Hematopoietic multipotent progenitor cell (in vitro differentiated cells): ENCODE results near the gene BANF1. TPM values are rescaled to one million over a fixed set of nuclear protein-coding genes. Genes with fewer than 3 reads are reported as not detected.

Source experiments
- DNase-seq, 3 donors: peaks; one replicate each; pipeline ENCODE4 v3.0.0-alpha.2; 2011 to 2015; ENCODE audit warnings: low read depth in 2 of 3, low spot score in 2 of 3
- total RNA-seq: library from RNA; depleted of rRNA; stranded (reverse); fragments of >200 nt; gene quantifications from one replicate; pipeline ENCODE4 v1.2.3, GENCODE V29; 2012

Gene BANF1
- total RNA-seq, 1 donor = 21.5 TPM

DNA sequence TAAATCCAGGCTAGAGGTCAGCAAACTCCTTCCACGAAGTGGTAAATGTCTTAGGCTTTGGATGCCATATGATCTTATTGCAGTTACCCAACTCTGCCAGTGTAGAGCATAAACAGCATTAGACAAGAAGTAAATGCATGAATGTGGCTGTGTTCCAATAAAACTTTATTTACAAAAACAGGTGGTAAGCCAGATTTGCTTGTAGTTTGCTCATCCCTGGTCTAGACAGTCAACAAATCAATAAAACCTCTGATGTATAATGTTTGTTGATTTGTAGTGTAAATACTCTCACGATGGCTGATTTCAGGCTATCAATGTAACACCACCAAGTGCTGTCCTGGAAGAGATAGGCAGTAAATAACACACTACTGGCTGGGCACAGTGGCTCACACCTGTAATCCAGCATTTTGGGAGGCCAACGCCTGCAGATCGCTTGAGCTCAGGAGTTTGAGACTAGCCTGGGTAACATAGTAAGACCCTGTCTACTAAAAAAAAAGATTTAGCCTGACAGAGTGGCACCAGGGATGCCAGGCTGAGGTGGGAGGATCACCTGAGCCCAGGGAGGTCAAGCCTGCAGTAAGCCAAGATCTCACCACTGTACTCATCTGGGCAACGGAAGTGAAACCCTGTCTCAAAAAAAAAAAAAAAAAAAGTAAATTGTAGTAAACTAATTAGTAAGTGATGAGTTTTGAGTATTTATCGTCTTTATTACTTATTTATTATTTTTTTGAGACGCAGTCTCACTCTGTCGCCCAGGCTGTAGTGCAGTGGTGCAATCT, 30.8 kb downstream of the BANF1 start:
- no peak for DNase-seq

DNA sequence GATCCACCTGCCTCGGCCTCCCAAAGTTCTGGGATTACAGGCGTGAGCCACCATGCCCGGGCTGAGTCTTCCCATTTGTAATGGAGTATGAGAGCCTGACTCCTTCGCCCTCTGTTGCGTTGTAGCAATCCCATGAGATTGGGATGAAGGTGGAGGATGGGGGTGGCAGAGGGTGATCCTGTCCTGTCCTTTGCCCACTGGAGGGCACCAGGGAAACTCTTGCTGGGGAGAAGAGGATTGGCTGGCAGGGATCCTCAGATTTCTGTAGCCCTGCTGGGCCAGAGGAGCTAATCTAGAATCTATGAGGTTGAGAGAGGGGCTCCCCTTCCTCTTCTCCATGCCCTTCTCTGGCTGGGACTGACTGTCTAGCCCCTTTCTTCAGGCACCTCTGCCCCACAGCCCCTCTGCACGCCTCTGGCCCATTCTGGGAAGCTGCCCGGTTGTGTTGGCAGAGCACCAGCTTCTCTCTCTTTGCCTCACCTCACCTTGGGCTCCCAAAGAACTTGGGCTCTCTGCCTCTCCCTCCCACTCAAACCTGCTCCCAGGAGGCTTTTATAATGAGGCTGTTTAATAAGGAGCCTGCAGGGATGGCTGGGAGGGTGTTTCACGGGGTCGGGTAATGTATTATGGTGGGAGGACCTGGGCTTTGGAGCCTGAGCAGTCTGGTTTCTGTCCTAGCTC, 33.5 kb downstream of the BANF1 start:
- no peak for DNase-seq

DNA sequence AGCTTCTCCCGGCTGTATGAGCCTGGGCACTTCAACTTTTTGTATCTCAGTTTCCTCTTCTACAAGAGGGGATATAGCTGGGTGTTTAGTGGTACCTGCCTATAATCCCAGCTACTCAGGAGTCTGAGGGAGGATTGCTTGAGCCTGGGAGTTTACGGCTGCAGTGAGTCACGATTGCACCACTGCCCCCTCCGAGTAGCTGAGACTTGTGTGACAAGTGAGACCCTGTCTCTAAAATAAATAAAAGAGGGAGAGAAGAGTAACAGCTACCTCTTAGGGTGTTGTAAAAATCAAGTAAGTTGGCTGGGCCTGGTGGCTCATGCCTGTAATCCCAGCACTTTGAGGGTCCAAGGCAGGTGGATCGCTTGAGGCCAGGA, 34.0 kb downstream of the BANF1 start:
- no peak for DNase-seq

DNA sequence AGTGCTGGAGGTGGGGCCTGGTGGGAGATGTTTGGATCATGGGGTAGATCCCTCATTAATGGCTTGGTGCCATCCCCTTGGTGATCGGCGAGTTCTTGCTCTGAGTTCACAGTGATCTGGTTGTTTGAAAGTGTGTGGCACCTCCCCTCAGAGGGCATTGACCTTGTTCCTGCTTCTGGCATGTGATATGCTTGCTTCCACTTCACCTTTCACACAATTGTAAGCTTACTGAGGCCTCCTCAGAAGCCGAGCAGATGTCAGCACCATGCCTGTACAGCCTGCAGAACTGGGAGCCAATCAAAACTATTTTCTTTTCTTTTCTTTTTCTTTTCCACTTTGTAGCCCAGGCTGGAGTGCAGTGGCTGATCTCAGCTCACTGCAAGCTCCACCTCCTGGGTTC, 35.0 kb downstream of the BANF1 start:
- no peak for DNase-seq

DNA sequence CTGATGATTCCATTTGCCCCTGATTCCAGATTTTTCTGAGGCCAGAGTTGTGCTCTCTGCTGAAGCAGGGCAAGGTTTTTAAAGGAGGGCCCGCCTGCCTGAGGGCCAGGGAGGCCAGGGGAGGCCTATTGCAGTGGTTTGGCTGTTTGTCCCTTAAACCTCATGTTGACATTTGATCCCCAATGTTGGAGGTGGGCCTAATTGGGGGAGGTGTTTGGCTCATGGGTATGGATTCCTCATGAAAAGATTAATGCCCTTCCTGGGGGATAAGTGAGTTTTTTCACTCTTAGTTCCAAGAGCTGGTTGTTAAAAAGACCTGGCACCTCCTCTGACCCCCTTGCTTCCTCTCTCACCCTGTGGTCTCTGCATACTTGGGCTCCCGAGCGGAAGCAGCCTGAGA, 37.5 kb downstream of the BANF1 start:
- DNase-seq = no peak

DNA sequence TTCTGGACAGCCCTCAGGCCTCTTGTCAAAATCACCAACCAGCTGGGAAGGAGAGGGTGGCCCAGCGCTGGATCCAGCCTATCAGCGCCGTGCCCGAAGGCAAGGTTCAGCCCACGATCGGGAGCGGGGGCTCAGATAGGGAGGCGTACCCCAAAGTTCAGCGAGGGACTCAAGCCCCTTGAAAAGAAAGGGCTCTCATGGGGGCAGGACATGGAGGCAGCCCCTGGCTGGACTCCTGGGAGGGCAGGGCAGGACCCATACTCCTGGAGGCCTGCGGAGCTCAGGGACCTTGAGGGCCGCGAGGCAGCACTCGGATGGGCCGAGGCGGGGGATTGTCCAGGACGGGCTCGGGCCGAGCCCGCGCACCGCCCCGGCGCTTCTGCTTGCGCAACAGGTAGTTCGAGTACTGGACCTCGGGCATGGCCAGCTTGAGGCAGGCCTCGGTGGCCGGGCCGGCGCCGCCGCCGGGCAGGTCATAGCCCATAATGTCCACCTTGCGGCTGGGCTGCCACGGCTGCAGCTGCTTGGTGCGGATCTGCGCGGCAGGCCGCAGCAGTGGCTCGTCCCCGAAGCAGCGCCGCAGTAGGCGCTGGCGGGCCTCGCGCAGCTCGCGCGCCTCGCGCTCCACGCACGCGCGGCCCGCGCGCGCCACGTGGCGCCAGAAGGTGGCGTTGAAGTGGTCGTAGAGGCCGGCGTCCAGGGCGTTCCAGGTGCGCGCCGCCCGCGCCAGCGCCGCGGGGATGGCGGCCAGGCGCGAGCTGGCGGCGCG, 40.1 kb downstream of the BANF1 start:
- no peak for DNase-seq

DNA sequence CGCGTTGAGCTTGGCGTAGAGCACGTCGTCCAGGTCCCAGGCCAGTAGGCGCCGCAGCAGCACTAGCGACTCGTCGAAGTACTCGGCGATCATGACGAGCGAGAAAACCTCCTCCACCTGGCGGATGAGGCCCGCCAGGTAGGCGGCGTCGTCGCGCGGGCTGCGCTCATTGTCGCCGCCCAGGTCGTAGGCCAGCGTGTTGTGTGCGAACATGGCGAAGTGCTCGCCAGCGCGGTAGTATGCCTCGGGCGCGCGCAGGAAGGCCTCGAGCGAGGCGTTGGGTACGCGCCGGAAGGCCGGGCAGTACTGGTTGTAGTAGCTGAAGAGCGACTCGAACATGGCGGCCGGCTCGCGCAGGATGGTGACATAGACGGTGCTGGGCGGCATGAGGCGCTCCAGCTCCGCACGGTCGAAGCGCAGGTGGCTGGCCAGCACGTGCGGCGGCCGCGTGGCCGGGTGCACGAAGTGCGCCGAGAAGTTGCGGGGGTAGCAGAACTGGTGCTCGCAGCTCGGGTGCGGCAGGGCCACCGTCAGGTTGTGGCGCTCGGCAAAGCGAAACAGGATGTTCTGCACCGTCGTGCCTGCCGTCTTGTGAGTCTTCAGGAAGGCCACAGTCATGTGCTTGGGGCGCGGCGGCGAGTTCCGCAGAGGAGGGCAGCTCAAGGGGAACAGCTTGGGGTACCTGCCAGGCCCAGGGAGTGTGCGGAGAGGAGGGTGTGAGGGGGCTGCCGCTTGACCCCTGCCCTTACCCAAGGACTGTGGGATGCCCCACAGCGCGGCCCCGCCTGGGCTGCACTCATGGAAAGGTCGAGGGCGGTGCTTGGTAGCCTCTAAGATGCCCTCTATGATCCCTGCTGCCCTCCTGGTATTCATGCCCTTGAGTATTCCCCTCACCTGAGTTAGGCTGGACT, 40.9 kb downstream of the BANF1 start:
- no peak for DNase-seq

DNA sequence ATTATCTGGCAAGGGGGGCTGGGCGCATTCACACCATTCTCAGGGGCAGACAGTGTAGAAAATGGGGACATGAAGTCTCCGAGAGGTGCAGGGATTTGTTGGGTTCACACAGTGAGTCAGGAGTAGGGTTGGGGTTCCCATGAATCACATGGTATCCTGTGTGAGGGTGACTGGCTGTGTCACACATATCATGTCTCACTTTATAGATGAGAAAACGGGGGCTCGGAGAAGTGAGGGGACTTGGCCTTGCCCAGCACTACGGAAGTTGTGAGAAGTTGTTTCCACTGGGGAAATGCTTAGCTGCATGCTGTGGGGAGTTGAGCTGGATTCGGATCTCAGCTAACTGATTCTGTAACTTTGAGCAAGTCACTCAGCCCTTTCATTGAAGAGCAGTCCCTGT, 42.5 kb downstream of the BANF1 start:
- DNase-seq = no peak

DNA sequence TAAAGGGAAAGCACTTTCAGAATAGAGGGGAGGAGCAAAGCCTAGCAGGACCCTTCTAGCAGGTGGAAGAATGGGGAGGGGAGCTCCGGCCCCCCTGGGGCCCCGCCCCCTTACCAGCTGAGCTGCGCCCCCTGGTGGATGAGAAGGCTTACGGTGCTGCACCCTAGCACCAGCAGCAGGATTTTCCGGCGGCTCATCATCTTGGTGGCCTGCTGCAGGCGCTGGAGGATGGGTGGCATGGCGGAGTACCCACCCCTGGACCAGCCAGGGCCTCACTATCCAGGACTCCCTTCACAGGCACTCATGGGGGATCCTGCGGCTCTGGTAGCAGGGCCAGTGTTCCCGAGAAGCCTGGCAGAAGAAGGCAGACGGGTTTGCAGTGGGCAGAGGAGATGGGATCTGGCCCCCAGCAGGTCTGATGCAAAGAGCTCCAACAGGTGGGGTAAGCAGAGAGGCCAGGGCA, 42.9 kb downstream of the BANF1 start:
- peak; percentile 68 to 89 (median 85) for DNase-seq

DNA sequence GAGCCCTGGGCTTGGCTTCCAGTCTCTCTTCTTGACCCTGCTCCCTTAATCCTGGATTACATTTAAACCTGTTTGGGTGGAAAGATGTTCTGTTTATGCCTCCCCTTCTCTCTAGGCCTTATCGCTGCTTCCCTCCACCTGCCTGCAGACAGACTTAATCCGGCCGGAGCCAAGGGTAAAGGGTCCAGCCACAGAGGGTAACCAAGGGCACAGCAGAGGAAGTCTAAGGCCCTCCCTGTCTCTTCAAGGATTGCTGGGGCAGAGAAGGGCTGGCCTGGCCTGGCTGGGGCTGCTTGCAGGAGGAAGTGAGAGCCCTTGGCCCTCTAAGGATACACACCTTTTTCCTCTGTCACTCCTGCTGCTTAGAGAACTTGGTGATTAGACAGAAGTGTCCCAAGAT, 44.6 kb downstream of the BANF1 start:
- no peak for DNase-seq

DNA sequence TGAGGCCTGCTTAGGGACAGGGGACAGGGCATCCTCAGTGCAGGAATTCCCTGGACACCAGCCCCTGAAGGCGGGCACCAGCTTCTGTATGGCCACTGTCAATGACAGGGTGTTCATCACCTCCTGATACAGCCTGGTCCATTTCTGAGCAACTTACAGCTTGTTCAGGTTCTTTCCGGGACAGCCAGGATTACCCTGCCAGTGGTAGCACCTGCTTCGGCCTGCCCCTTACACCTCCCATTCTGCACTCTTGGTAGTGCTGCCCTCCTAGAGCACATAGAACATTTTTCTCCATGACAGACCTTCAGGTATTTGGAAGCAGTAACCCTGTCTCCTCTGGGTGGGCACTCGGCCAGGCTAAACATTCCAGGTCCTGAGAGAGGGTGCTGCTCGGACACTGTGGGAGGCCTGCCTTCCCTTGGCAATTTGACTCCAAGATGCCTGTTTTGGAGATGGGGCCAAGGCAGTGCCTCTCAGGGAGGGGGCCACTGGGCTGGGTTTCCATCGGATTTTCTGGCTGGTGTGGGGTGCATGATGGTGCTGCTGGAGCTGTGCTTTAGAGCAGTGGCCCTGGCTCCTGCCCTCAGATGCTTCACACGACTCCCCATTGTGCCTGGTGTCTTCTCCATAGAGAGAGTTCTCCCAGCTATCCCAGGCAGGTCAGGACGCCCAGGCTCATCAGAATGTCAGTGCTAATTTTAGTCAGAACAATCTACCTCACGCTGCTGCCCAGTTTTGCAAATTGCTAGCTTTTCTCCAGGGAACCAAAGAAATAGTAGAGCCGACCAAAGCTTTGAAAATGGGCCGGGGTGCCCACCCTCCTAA, 45.5 kb downstream of the BANF1 start:
- DNase-seq = no peak

DNA sequence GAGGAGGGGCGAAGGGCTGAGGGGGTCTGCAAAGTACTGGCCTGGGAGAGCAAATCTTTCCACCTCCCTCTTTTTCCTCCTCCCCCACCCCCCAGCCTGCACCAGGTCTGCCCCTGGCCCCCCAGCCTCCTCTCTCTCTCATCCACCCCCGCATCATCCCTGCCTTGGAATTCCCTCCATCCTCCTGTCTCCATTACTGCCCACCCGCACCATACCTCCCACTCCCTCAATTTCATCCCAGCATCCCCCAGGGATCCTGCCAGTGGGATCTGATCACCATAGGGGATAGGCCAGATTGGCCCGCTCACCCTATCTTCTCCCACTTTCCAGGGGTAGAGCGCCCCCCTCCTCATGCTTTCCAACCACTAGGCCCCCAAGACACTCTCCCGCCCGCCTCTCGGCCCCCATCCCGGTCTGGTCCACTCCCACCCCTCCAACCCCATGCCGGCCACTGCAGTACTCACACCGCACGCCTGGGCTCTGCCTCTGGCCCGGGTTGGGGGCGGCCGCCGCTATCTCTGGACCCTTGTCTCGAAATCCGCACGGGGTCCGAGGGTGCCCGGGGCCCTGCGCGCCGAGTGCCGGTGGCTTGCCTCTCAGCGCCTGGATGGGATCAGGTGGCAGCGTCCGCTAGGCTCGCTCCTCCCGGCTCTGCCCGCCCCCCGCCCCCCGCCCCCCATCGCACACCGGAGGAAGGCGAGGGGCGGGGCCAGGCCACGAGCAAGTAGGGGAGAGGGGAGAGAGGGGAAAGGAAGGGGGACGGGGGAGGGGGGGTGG, 46.4 kb downstream of the BANF1 start, which contains the start of gene GAL3ST3:
GAL3ST3 (minus strand) TSS at position 615 of the 777 bp plus-strand sequence. CDS start 3,746 bp downstream, outside the sequence.
- peak in 1 of 3 donors; percentile 37 for DNase-seq

DNA sequence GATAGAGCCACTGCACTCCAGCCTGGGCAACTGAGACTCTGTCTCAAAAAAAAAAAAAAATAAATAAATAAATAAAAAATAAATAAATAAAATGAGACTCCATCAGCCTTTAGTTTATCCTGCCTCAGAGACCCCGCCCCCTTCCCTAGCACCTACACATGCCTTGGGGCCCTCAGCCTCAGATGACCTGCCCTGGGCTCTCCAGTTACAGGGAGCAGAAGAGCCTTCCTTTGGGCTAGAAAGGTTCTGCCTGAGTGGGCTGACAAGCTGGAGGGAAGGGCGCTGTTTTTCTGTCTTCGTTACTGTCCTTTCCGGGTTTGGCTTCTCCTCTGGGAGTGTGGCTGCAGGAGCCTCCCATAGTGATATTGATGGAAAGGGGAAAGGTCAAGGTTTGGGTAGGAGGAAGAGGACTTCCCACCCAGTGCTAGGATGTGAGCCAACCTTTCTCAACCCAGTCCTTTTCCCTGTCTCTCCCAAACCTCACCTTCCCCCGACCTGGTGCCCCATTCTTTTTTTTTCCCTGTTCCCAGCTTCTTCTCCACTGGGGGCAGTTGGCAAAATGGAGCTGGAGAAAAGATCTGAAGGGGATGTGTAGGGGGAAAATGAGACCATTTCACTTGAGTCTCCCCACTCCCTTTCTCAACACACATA, 48.4 kb downstream of the BANF1 start:
- DNase-seq = no peak

DNA sequence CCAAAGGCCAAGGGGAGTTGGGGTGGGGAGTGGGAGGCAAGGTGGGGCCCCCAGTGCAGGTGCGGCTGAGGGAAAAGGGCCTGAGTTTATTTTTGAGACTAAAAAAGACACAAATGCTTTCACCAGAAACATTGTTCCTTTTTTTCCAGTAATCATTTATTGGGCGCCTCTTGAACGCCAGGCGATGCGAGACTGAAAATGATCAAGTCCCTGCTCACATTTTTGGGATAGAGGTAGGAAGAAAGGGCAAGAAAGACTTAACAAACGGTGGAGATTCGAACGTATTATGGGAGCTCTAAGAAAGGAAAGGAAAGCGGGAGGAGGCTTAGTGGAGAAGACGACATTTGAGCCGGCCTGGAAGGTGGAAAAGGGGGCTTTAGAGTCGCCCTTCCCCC, 49.1 kb downstream of the BANF1 start:
- peak in 1 of 3 donors; percentile 10 for DNase-seq

DNA sequence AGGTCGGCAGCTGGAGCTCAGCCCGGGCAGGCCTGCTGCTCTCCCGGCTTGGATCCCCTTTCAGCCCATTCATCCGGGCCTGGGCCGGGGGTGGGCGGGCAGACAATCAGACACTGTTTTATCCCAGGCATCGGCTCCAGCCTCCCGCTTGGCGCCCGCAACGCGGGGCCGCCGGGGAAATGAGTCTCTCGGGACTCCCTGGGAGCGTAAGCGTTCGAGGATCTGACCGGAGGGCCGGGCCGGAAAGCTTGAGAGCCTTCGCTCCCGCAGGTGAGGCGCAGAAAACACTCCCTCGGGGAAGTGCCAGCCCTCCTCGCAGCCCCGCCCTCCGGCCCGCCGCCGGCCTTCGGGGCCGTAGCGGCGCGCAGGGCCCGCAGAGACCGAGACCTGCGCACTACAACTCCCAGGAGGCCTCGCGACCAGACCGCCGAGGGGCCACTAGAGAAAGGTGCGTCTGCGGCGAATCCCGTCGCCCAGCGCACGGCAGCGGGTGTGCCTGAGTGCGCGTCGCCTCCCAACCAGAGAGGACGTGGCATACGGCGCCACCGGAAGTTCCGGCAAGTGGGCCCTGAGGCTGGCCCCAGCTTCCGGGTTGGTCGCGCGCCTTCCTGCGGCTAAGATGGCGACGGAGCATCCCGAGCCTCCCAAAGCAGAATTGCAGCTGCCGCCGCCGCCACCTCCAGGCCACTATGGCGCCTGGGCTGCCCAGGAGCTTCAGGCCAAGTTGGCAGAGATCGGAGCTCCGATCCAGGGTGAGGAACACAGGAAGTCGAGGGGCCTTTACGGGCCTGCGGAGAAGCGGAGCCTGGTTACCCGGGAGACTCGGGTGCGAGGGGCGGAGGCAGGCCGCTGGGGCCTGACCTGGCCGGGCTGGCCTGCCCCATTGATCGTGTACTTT, 49.7 kb downstream of the BANF1 start, which contains the start of gene SF3B2:
SF3B2 (plus strand) TSS at position 599 of the 898 bp plus-strand sequence; CDS start at position 620, 21 bp downstream.
- DNase-seq = peak; percentile 94 to 99 (median 98)

DNA sequence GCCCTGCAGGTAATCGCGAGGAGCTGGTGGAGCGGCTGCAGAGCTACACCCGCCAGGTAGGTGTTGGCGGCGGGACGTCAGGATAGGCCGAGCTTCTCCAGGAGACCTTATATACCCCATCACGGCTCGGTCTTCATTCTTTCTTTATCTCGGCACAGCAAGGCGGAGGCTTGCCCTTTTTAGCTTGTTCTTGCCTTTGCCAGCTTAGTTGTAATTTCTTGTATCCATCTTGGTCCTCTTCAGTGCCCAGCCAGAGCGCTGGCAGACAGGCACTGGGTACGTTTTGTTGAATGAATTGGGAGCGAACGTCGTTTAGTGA, 50.3 kb downstream of the BANF1 start:
- no peak for DNase-seq
